Panc1 (cell line): ENCODE results near the gene GDF2. TPM values are rescaled to one million over a fixed set of nuclear protein-coding genes. Genes with fewer than 3 reads are reported as not detected.

Experiments used
- ATAC-seq: fragments of 200-7000 bp; cut with Tn5 transposase; 2 replicates; pipeline ENCODE4 v1.9.1; 2020; ENCODE audit warnings: mild to moderate bottlenecking, moderate library complexity
- BruUV-seq: library from RNA; stranded (reverse); fragments of 400-500 nt; replicated peaks from 2 replicates; lab custom pipeline; 2021; lab: Mats Ljungman, UMichigan
- CTCF ChIA-PET: fragments of 300-600 bp; sonication (Branson Sonifier 250); formaldehyde crosslinking; loops from one replicate; lab custom pipeline; 2022; ENCODE audit warnings: antibody characterized with exemption; lab: Charles Lee
- POLR2A ChIA-PET: fragments of 300-600 bp; sonication (Branson Sonifier 250); formaldehyde crosslinking; loops from one replicate; lab custom pipeline; 2022; ENCODE audit warnings: antibody characterized with exemption; lab: Charles Lee
- DNase-seq: peaks from one replicate; pipeline ENCODE4 v3.0.0-alpha.2; 2010; ENCODE audit warnings: low read depth, low spot score
- H3K27ac ChIP-seq: 2 replicates; pipeline ENCODE4 v1.5.1; 2011; ENCODE audit warnings: mild to moderate bottlenecking, low read length, inconsistent platforms
- H3K27me3 ChIP-seq: fragments of 200-500 bp; sonication (Bioruptor generic); 2 replicates; pipeline ENCODE4 v1.6.0; 2014; ENCODE audit warnings: low read length, inconsistent platforms; ENCODE audit not compliant: control insufficient read depth, insufficient read depth
- H3K36me3 ChIP-seq: fragments of 200-500 bp; sonication (Bioruptor generic); 2 replicates; pipeline ENCODE4 v1.5.1; 2014; ENCODE audit warnings: inconsistent platforms, mild to moderate bottlenecking, low read length, moderate library complexity; ENCODE audit not compliant: control insufficient read depth, insufficient read depth
- H3K4me1 ChIP-seq: 2 replicates; pipeline ENCODE4 v1.5.1; 2011; ENCODE audit warnings: inconsistent platforms, mild to moderate bottlenecking, low read length, moderate library complexity; ENCODE audit not compliant: control insufficient read depth, insufficient read depth
- H3K4me3 ChIP-seq, 2 experiments: 2 replicates each; pipeline ENCODE4 v1.5.1; 2011 to 2012; ENCODE audit warnings: low read depth in 2 of 2, low read length in 2 of 2, mild to moderate bottlenecking in 2 of 2, inconsistent platforms in 1 of 2, moderate library complexity in 1 of 2
- H3K9me3 ChIP-seq: fragments of 200-500 bp; sonication (Bioruptor generic); 2 replicates; pipeline ENCODE4 v1.5.1; 2014; ENCODE audit warnings: low read depth, mild to moderate bottlenecking, inconsistent platforms, low read length, moderate library complexity; ENCODE audit not compliant: control insufficient read depth, insufficient read depth
- CTCF ChIP-seq: fragments of 450-650 bp; IDR thresholded peaks from 2 replicates; pipeline ENCODE4 v1.5.1; 2017; ENCODE audit warnings: mild to moderate bottlenecking
- POLR2AphosphoS5 ChIP-seq: IDR thresholded peaks from 2 replicates; pipeline ENCODE4 v1.6.1; 2012; ENCODE audit warnings: mild to moderate bottlenecking, low read depth, low read length, moderate library complexity
- REST ChIP-seq, 2 experiments: IDR thresholded peaks; 2 replicates each; pipeline ENCODE4 v1.6.1; 2011 to 2012; ENCODE audit warnings: low read depth in 2 of 2, control low read depth in 1 of 2, low read length in 1 of 2, mild to moderate bottlenecking in 1 of 2, moderate library complexity in 1 of 2; ENCODE audit not compliant: insufficient read depth in 1 of 2
- SIN3A ChIP-seq: IDR thresholded peaks from 2 replicates; pipeline ENCODE4 v1.6.1; 2012; ENCODE audit warnings: low read depth, mild to moderate bottlenecking, low read length, moderate library complexity, borderline replicate concordance; ENCODE audit not compliant: insufficient read depth
- TCF7L2 ChIP-seq: IDR thresholded peaks from 2 replicates; pipeline ENCODE4 v1.6.1; 2011; ENCODE audit warnings: mild to moderate bottlenecking, low read depth, low read length, inconsistent platforms
- in situ Hi-C: cut with HindIII; loops from 2 replicates; pipeline ENCODE4 v1.10.0; 2016; ENCODE audit warnings: low sequenced_read_pairs, low pct_unique_long_range_greater_than_20kb
- intact Hi-C: fragments of 100-400 bp; cut with micrococcal nuclease; formaldehyde crosslinking; loops from one replicate; pipeline ENCODE4 v1.10.0; 2022; ENCODE audit not compliant: unreplicated experiment
- total RNA-seq: library from RNA; stranded (reverse); gene quantifications from one replicate; pipeline ENCODE4 v1.2.1, GENCODE V29; 2021; ENCODE audit not compliant: unreplicated experiment

Gene GDF2
- total RNA-seq, 1 experiment from 2014 or later, result not detected

DNA sequence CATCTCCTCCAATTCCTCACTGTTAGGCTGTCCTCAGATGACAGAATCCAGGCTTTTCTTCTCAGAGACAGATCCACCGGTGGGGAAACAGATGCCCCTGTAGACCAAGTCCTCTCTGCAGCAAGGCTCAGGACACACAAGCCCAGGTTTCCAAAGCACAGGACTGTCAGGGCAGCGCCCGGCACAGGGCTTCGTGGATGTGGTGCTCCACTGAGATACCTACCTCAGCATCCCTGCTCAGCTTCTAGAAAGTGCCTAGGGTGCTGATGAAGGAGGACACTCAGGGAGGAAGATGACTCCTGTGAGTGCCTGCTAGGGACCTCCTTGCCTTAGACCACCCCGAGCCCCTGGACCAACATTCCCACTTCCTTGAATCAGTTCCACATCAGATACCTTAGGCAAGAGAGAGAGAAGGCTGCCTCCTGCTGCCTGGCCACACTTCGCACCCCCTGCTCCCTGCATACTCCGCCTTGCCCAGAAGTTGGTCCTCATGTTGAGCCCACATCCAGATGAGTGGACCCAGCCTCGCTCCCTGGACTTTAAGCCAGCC is 17.0 kb downstream of the GDF2 start:
- CTCF ChIA-PET, result interaction anchor here (0.6 to 0.7 kb wide), 2 partner anchors 28 to 145 kb away, joined by 3 read pairs; no protein-coding TSS in a partner anchor
- Histone ChIP-seq H3K4me1 (no peaks in the 10 kb centered on the region), H3K9me3 (no peaks in the 10 kb centered on the region), H3K4me3 (no peak overlapping the region), H3K27me3 (peaks cover 30% of the 10 kb centered on the region), H3K27ac (no peak overlapping the region), H3K36me3 (no peaks in the 10 kb centered on the region)
- in situ Hi-C loops (no loop called here), intact Hi-C loops (no loop called here)
- no TSS peak for BruUV-seq
- POLR2A ChIA-PET, result no interaction called here
- DNase-seq, result no peak
- ATAC-seq, result peak; percentile 45; the same call in 1 of the 2 replicates
- TF ChIP-seq TCF7L2, result no peak
- TF ChIP-seq POLR2AphosphoS5, result no peak
- no peak for TF ChIP-seq SIN3A
- TF ChIP-seq REST (IDR thresholded peaks at IDR 0.05; ENCODE audit: insufficient read depth in 1 of 2, low read depth in 2 of 2, low read length in 1 of 2), result no peak
- no peak for TF ChIP-seq CTCF

- BruUV-seq, result no TSS peak
- ATAC-seq, result peak; percentile 44
- ChIA-PET CTCF (interaction anchor here (0.6 kb wide), 1 partner anchor 145 kb away, joined by 3 read pairs; no protein-coding TSS in a partner anchor), POLR2A (no interaction called here)
- Histone ChIP-seq H3K36me3 (no peaks in the 10 kb centered on the region), H3K27me3 (peaks cover 26% of the 10 kb centered on the region; the same call in 1 of the 2 replicates), H3K27ac (no peak overlapping the region), H3K4me1 (no peaks in the 10 kb centered on the region), H3K4me3 (no peak overlapping the region), H3K9me3 (no peaks in the 10 kb centered on the region)
- intact Hi-C loops (no loop called here), in situ Hi-C loops (no loop called here)
- DNase-seq, result no peak
- TF ChIP-seq CTCF, result no peak
- TF ChIP-seq TCF7L2, result no peak
- TF ChIP-seq REST (IDR thresholded peaks at IDR 0.05; ENCODE audit: insufficient read depth in 1 of 2, low read depth in 2 of 2, low read length in 1 of 2), result no peak
- TF ChIP-seq SIN3A, result no peak
- TF ChIP-seq POLR2AphosphoS5, result no peak
Measured at GRCh38 chr10:47339759-47340607, 17.7 kb downstream of the GDF2 start.
